OCI-LY7 (cell line): ENCODE measurements around the gene DIP2C. TPM values are rescaled to one million over a fixed set of nuclear protein-coding genes. Genes with fewer than 3 reads are reported as not detected.

Experiments
- BruUV-seq: library from RNA; stranded (reverse); fragments of 400-500 nt; replicated peaks from 2 replicates; lab custom pipeline; 2021; lab: Mats Ljungman, UMichigan
- CTCF ChIA-PET: fragments of 300-600 bp; sonication (Branson Sonifier 250); formaldehyde crosslinking; loops from one replicate; lab custom pipeline; 2022; ENCODE audit warnings: antibody characterized with exemption; ENCODE audit not compliant: unreplicated experiment; lab: Charles Lee
- POLR2A ChIA-PET: fragments of 300-600 bp; sonication (Branson Sonifier 250); formaldehyde crosslinking; loops from one replicate; lab custom pipeline; 2022; ENCODE audit warnings: antibody characterized with exemption; lab: Charles Lee
- DNase-seq: peaks from one replicate; pipeline ENCODE4 v3.0.0-alpha.2; 2015; ENCODE audit warnings: low spot score
- H2AFZ ChIP-seq: fragments of 200-600 bp; sonication (generic), shearing (Covaris generic); 2 replicates; pipeline ENCODE4 v1.6.1; 2014; ENCODE audit warnings: mild to moderate bottlenecking, antibody characterized with exemption, low read length, moderate library complexity
- H3K27ac ChIP-seq: fragments of 200-600 bp; sonication (generic); 2 replicates; pipeline ENCODE4 v1.5.1; 2014; ENCODE audit warnings: mixed run types, low read depth, mild to moderate bottlenecking, moderate library complexity, low read length, inconsistent platforms; ENCODE audit not compliant: poor library complexity, severe bottlenecking
- H3K36me3 ChIP-seq: fragments of 200-600 bp; sonication (generic); 2 replicates; pipeline ENCODE4 v1.6.1; 2014; ENCODE audit warnings: mild to moderate bottlenecking, antibody characterized with exemption, low read length, moderate library complexity, mixed read lengths; ENCODE audit not compliant: insufficient read depth
- H3K4me1 ChIP-seq: fragments of 200-600 bp; sonication (generic); 2 replicates; pipeline ENCODE4 v1.5.1; 2014; ENCODE audit warnings: mild to moderate bottlenecking, low read length; ENCODE audit not compliant: insufficient read depth, poor library complexity, severe bottlenecking
- H3K4me2 ChIP-seq: fragments of 200-600 bp; sonication (generic); 2 replicates; pipeline ENCODE4 v1.6.1; 2014; ENCODE audit warnings: mild to moderate bottlenecking, low read length
- H3K4me3 ChIP-seq: fragments of 200-600 bp; sonication (generic); 2 replicates; pipeline ENCODE4 v1.5.1; 2014; ENCODE audit warnings: mild to moderate bottlenecking, low read depth, low read length; ENCODE audit not compliant: poor library complexity, severe bottlenecking
- H3K79me2 ChIP-seq: fragments of 200-600 bp; sonication (generic); 2 replicates; pipeline ENCODE4 v1.6.1; 2016; ENCODE audit warnings: low read depth, mild to moderate bottlenecking, low read length, moderate library complexity, mixed read lengths; ENCODE audit not compliant: insufficient read depth
- H3K9me2 ChIP-seq: fragments of 200-600 bp; sonication (generic); 2 replicates; pipeline ENCODE4 v1.6.1; 2016; ENCODE audit warnings: mild to moderate bottlenecking, low read length, mixed read lengths; ENCODE audit not compliant: insufficient read depth
- H3K9me3 ChIP-seq: fragments of 200-600 bp; sonication (generic); 2 replicates; pipeline ENCODE4 v1.6.1; 2014; ENCODE audit warnings: mild to moderate bottlenecking, mixed run types, low read length, mixed read lengths
- H4K20me1 ChIP-seq: fragments of 200-600 bp; sonication (generic); 2 replicates; pipeline ENCODE4 v1.6.1; 2014; ENCODE audit warnings: mild to moderate bottlenecking, antibody characterized with exemption, low read length, moderate library complexity, mixed read lengths; ENCODE audit not compliant: insufficient read depth
- EZH2phosphoT487 ChIP-seq: fragments of 200-600 bp; sonication (generic); IDR thresholded peaks from 2 replicates; pipeline ENCODE4 v1.6.1; 2018; ENCODE audit warnings: low read depth, borderline replicate concordance, mild to moderate bottlenecking, mixed run types, antibody characterized with exemption, low read length, moderate library complexity, mixed read lengths
- intact Hi-C: fragments of 100-400 bp; cut with micrococcal nuclease; formaldehyde crosslinking; loops from one replicate; pipeline ENCODE4 v1.10.0; 2022; ENCODE audit not compliant: unreplicated experiment
- total RNA-seq, 2 experiments: library from RNA; depleted of rRNA in 1 of 2; stranded (reverse); fragments of >200 nt in 1 of 2; shearing (Covaris generic) in 1 of 2; gene quantifications; 2 replicates each; pipeline ENCODE4 v1.2.3, GENCODE V29; 2014 to 2022
- TF ChIP-seq, protein P1 (sequence below): fragments of 200-600 bp; sonication (generic); conservative IDR thresholded peaks from 2 replicates; pipeline ENCODE4 v1.5.1; 2014; ENCODE audit warnings: mild to moderate bottlenecking, antibody characterized with exemption, low read length, moderate library complexity, mixed read lengths

Gene DIP2C
- total RNA-seq, 2 experiments from 2014 or later, result 10.9 to 29.5 TPM

- peak overlapping the region; percentile 31; the same call in 1 of the 2 replicates for H2AFZ ChIP-seq
- H4K20me1 ChIP-seq, result no peaks in the 10 kb centered on the region
- ChIA-PET POLR2A (interaction anchor here (0.6 to 1.6 kb wide), 4 partner anchors 10 to 168 kb away, joined by 3 to 7 read pairs (median 3); no protein-coding TSS in a partner anchor), CTCF (no interaction called here)
- BruUV-seq, result no TSS peak
- H3K36me3 ChIP-seq, result no peaks in the 10 kb centered on the region
- H3K9me2 ChIP-seq, result no peaks in the 10 kb centered on the region
- intact Hi-C loops, result loop anchor here (10.0 kb wide), 1 partner anchor 140 kb away; no protein-coding TSS in a partner anchor
- H3K9me3 ChIP-seq, result no peaks in the 10 kb centered on the region
- no peaks in the 10 kb centered on the region for H3K79me2 ChIP-seq
- peaks cover 24% of the 10 kb centered on the region for H3K4me1 ChIP-seq
- H3K27ac ChIP-seq, result no peak overlapping the region
- TF ChIP-seq, protein P1, sequence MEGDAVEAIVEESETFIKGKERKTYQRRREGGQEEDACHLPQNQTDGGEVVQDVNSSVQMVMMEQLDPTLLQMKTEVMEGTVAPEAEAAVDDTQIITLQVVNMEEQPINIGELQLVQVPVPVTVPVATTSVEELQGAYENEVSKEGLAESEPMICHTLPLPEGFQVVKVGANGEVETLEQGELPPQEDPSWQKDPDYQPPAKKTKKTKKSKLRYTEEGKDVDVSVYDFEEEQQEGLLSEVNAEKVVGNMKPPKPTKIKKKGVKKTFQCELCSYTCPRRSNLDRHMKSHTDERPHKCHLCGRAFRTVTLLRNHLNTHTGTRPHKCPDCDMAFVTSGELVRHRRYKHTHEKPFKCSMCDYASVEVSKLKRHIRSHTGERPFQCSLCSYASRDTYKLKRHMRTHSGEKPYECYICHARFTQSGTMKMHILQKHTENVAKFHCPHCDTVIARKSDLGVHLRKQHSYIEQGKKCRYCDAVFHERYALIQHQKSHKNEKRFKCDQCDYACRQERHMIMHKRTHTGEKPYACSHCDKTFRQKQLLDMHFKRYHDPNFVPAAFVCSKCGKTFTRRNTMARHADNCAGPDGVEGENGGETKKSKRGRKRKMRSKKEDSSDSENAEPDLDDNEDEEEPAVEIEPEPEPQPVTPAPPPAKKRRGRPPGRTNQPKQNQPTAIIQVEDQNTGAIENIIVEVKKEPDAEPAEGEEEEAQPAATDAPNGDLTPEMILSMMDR, result no peak
- TF ChIP-seq EZH2phosphoT487, result no peak
- no peak for DNase-seq
- H3K4me2 ChIP-seq, result peak overlapping the region; percentile 45
- H3K4me3 ChIP-seq, result no peak overlapping the region
These were observed 154.4 kb downstream of the DIP2C start for GRCh38 chr10:535051-535450.

GRCh38 chr10:534047-534566 is 155.4 kb downstream of the DIP2C start:
- no peaks in the 10 kb centered on the region for H4K20me1 ChIP-seq

DNA sequence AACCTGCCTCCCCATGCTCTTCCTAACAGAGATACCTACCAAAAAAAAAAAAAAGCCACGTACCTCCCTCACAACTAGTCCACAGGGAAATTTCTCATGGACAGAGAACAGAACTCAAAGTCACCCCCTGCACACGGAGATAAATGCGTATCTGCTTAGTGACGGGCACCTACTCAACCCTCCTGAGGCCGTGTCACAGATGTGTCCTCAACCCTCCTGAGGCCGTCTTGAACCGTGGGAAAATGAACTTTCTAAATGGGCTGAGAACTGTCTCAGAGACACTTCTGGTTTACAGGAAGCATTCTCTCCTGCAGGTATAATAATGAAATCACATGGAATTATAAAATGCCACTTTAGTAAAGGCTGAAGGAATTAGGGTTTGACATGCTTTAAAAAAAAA is 155.9 kb downstream of the DIP2C start:
- no TSS peak for BruUV-seq
- no peak overlapping the region for H3K27ac ChIP-seq
- intact Hi-C loops, result loop anchor here (10.0 kb wide), 1 partner anchor 139 kb away; no protein-coding TSS in a partner anchor
- ChIA-PET POLR2A (no interaction called here), CTCF (no interaction called here)
- H2AFZ ChIP-seq, result no peak overlapping the region
- no peak overlapping the region for H3K4me2 ChIP-seq
- peaks cover 20% of the 10 kb centered on the region for H3K4me1 ChIP-seq
- H4K20me1 ChIP-seq, result no peaks in the 10 kb centered on the region
- no peak for DNase-seq
- H3K9me3 ChIP-seq, result no peaks in the 10 kb centered on the region
- H3K79me2 ChIP-seq, result no peaks in the 10 kb centered on the region
- TF ChIP-seq EZH2phosphoT487, result no peak
- TF ChIP-seq, protein P1, result no peak
- no peaks in the 10 kb centered on the region for H3K9me2 ChIP-seq
- H3K36me3 ChIP-seq, result no peaks in the 10 kb centered on the region
- no peak overlapping the region for H3K4me3 ChIP-seq

More at GRCh38 chr10:534047-534566, 155.4 kb downstream of the DIP2C start:
- Histone ChIP-seq H3K4me2 (no peak overlapping the region), H3K9me3 (no peaks in the 10 kb centered on the region), H3K79me2 (no peaks in the 10 kb centered on the region), H3K4me1 (peaks cover 20% of the 10 kb centered on the region), H3K9me2 (no peaks in the 10 kb centered on the region), H3K27ac (no peak overlapping the region), H3K36me3 (no peaks in the 10 kb centered on the region), H3K4me3 (no peak overlapping the region), H2AFZ (no peak overlapping the region)
- no peak for DNase-seq
- intact Hi-C loops, result loop anchor here (10.0 kb wide), 1 partner anchor 139 kb away; no protein-coding TSS in a partner anchor
- no TSS peak for BruUV-seq
- POLR2A ChIA-PET, result interaction anchor here (1.6 kb wide), 1 partner anchor 21 kb away, joined by 7 read pairs; no protein-coding TSS in a partner anchor
- TF ChIP-seq EZH2phosphoT487, result no peak
- CTCF ChIA-PET, result no interaction called here
